H9 (cell line): ENCODE measurements around the gene GLI2. TPM values are rescaled to one million over a fixed set of nuclear protein-coding genes. Genes with fewer than 3 reads are reported as not detected.

Experiments used
- DNase-seq: peaks from one replicate; pipeline ENCODE4 v3.0.0-alpha.2; 2017
- H2AFZ ChIP-seq: one replicate; pipeline ENCODE4 v1.6.1; 2013; ENCODE audit warnings: mild to moderate bottlenecking, low read length, control low read depth, moderate library complexity
- H2AK5ac ChIP-seq: 2 replicates; pipeline ENCODE4 v1.6.1; 2013; ENCODE audit warnings: low read length, control low read depth, mixed read lengths; ENCODE audit not compliant: insufficient read length
- H2BK120ac ChIP-seq: one replicate; pipeline ENCODE4 v1.6.1; 2013; ENCODE audit warnings: low read depth, mild to moderate bottlenecking, low read length, control low read depth, inconsistent platforms; ENCODE audit not compliant: poor library complexity, severe bottlenecking
- H2BK12ac ChIP-seq: 2 replicates; pipeline ENCODE4 v1.6.1; 2013; ENCODE audit warnings: low read length, control low read depth, mixed read lengths, low read depth; ENCODE audit not compliant: insufficient read length
- H2BK15ac ChIP-seq: 2 replicates; pipeline ENCODE4 v1.6.1; 2013; ENCODE audit warnings: low read depth, low read length, control low read depth
- H2BK20ac ChIP-seq: one replicate; pipeline ENCODE4 v1.6.1; 2013; ENCODE audit warnings: low read depth, mild to moderate bottlenecking, low read length, control low read depth, inconsistent platforms; ENCODE audit not compliant: poor library complexity, severe bottlenecking
- H2BK5ac ChIP-seq: 2 replicates; pipeline ENCODE4 v1.6.1; 2013; ENCODE audit warnings: low read length, control low read depth, mixed read lengths; ENCODE audit not compliant: insufficient read length
- H3K14ac ChIP-seq: 2 replicates; pipeline ENCODE4 v1.6.1; 2013; ENCODE audit warnings: low read length, control low read depth; ENCODE audit not compliant: insufficient read depth
- H3K18ac ChIP-seq: 2 replicates; pipeline ENCODE4 v1.6.1; 2013; ENCODE audit warnings: low read depth, mild to moderate bottlenecking, mixed read lengths, low read length, control low read depth; ENCODE audit not compliant: insufficient read length
- H3K23ac ChIP-seq: 2 replicates; pipeline ENCODE4 v1.6.1; 2013; ENCODE audit warnings: low read length, control low read depth, mixed read lengths, low read depth; ENCODE audit not compliant: insufficient read length
- H3K23me2 ChIP-seq: 2 replicates; pipeline ENCODE4 v1.6.1; 2013; ENCODE audit warnings: low read depth, mild to moderate bottlenecking, mixed read lengths, low read length, control low read depth; ENCODE audit not compliant: insufficient read length, poor library complexity, severe bottlenecking
- H3K27ac ChIP-seq: 2 replicates; pipeline ENCODE4 v1.5.1; 2013; ENCODE audit warnings: low read length, control low read depth, mixed read lengths, low read depth; ENCODE audit not compliant: insufficient read length
- H3K27me3 ChIP-seq: 2 replicates; pipeline ENCODE4 v1.6.1; 2013; ENCODE audit warnings: low read length, control low read depth, inconsistent platforms; ENCODE audit not compliant: insufficient read depth
- H3K4ac ChIP-seq: 2 replicates; pipeline ENCODE4 v1.6.1; 2013; ENCODE audit warnings: low read depth, mild to moderate bottlenecking, control low read depth, inconsistent platforms, low read length, moderate library complexity
- H3K4me1 ChIP-seq: 2 replicates; pipeline ENCODE4 v1.6.1; 2013; ENCODE audit warnings: low read length, control low read depth, inconsistent platforms; ENCODE audit not compliant: insufficient read depth
- H3K4me2 ChIP-seq: 2 replicates; pipeline ENCODE4 v1.6.1; 2013; ENCODE audit warnings: low read length, control low read depth, mixed read lengths; ENCODE audit not compliant: insufficient read length, insufficient read depth
- H3K56ac ChIP-seq: 2 replicates; pipeline ENCODE4 v1.6.1; 2013; ENCODE audit warnings: low read depth, mild to moderate bottlenecking, mixed read lengths, low read length, control low read depth; ENCODE audit not compliant: insufficient read length
- H3K79me1 ChIP-seq: 2 replicates; pipeline ENCODE4 v1.6.1; 2013; ENCODE audit warnings: low read depth, mild to moderate bottlenecking, moderate library complexity, low read length, control low read depth, inconsistent platforms; ENCODE audit not compliant: insufficient read depth, poor library complexity, severe bottlenecking
- H3K79me2 ChIP-seq: 2 replicates; pipeline ENCODE4 v1.6.1; 2013; ENCODE audit warnings: low read length, control low read depth, inconsistent platforms; ENCODE audit not compliant: insufficient read depth
- H3K9ac ChIP-seq: 2 replicates; pipeline ENCODE4 v1.6.1; 2013; ENCODE audit warnings: low read length, control low read depth, mixed read lengths; ENCODE audit not compliant: insufficient read length; ENCODE audit errors: extremely low read depth
- H3K9me3 ChIP-seq: one replicate; pipeline ENCODE4 v1.6.1; 2013; ENCODE audit warnings: low read depth, low read length, inconsistent platforms; ENCODE audit not compliant: control insufficient read depth
- H3T11ph ChIP-seq: one replicate; pipeline ENCODE4 v1.6.1; 2013; ENCODE audit warnings: mild to moderate bottlenecking, low read length, control low read depth, inconsistent platforms
- H4K20me1 ChIP-seq: one replicate; pipeline ENCODE4 v1.6.1; 2013; ENCODE audit not compliant: control insufficient read depth, insufficient read length, insufficient read depth
- H4K5ac ChIP-seq: 2 replicates; pipeline ENCODE4 v1.6.1; 2013; ENCODE audit warnings: low read depth, mild to moderate bottlenecking, mixed read lengths, low read length, control low read depth; ENCODE audit not compliant: insufficient read length
- H4K8ac ChIP-seq: replicated peaks from 2 replicates; pipeline ENCODE4 v1.6.1; 2013; ENCODE audit warnings: low read length, control low read depth, mixed read lengths, low read depth; ENCODE audit not compliant: insufficient read length
- H4K91ac ChIP-seq: 2 replicates; pipeline ENCODE4 v1.6.1; 2013; ENCODE audit warnings: low read depth, mild to moderate bottlenecking, moderate library complexity, mixed read lengths, low read length, control low read depth; ENCODE audit not compliant: insufficient read length
- H3K27ac Mint-ChIP-seq, 3 experiments: 2 replicates in 2 of 3; 3 replicates in 1 of 3; pipeline ENCODE4 v1.8.0; 2020 to 2021; ENCODE audit warnings: mixed read lengths in 3 of 3, mild to moderate bottlenecking in 1 of 3, moderate library complexity in 1 of 3
- H3K27me3 Mint-ChIP-seq: 2 replicates; pipeline ENCODE4 v1.8.0; 2021; ENCODE audit warnings: low read depth, mild to moderate bottlenecking, moderate library complexity, mixed read lengths
- H3K36me3 Mint-ChIP-seq, 3 experiments: 2 replicates in 2 of 3; 3 replicates in 1 of 3; pipeline ENCODE4 v1.8.0; 2020 to 2021; ENCODE audit warnings: low read depth in 3 of 3, mixed read lengths in 3 of 3; ENCODE audit not compliant: insufficient read depth in 1 of 3
- H3K4me1 Mint-ChIP-seq, 2 experiments: 2 replicates each; pipeline ENCODE4 v1.8.0; 2020; ENCODE audit warnings: mixed read lengths in 2 of 2
- H3K4me3 Mint-ChIP-seq, 2 experiments: 2 replicates in 1 of 2; 3 replicates in 1 of 2; pipeline ENCODE4 v1.8.0; 2020 to 2021; ENCODE audit warnings: mild to moderate bottlenecking in 2 of 2, mixed read lengths in 2 of 2, moderate library complexity in 1 of 2
- H3K9me3 Mint-ChIP-seq, 2 experiments: 2 replicates in 1 of 2; 3 replicates in 1 of 2; pipeline ENCODE4 v1.8.0; 2020; ENCODE audit warnings: mild to moderate bottlenecking in 2 of 2, mixed read lengths in 2 of 2, moderate library complexity in 1 of 2
- CTCF ChIP-seq: fragments of 200-600 bp; sonication (generic); conservative IDR thresholded peaks from 3 replicates; pipeline ENCODE4 v1.8.0; 2021; ENCODE audit warnings: antibody characterized with exemption, mild to moderate bottlenecking
- WGBS: extraction: QIAGEN DNeasy Blood & Tissue Kit; methylation state at CpG from one replicate; pipeline ENCODE4 v1.1.7; 2013; ENCODE audit warnings: missing lambda C conversion rate, low lambda C conversion rate, mixed read lengths; ENCODE audit not compliant: insufficient read length; ENCODE audit errors: extremely low coverage; 5-methylcytosine and 5-hydroxymethylcytosine counted together
- total RNA-seq: library from RNA; stranded (reverse); gene quantifications from 2 replicates; pipeline ENCODE4 v1.2.1, GENCODE V29; 2021

GLI2 gene
- total RNA-seq, 1 experiment from 2014 or later: 56.7 TPM

GRCh38 chr2:120701499-120701898 is 34.2 kb upstream of the GLI2 start:
- no peak overlapping the region for H3K18ac ChIP-seq
- no peak overlapping the region for H2AK5ac ChIP-seq
- no peaks in the 10 kb centered on the region for H4K20me1 ChIP-seq
- Mint-ChIP-seq H3K27me3 (peaks cover 59% of the 10 kb centered on the region), H3K36me3 (no peaks in the 10 kb centered on the region; a peak in 2 of 7 replicates), H3K4me3 (no peak overlapping the region), H3K27ac (no peak overlapping the region), H3K9me3 (no peaks in the 10 kb centered on the region; a peak in 1 of 5 replicates), H3K4me1 (peaks cover 67 to 77% of the 10 kb centered on the region in 2 experiments)
- no peak overlapping the region for H4K91ac ChIP-seq
- H2BK12ac ChIP-seq: no peak overlapping the region
- no peak overlapping the region for H3K4ac ChIP-seq
- H3K4me1 ChIP-seq: peaks cover 2% of the 10 kb centered on the region; the same call in 1 of the 2 replicates
- no peak overlapping the region for H2BK120ac ChIP-seq
- no peak overlapping the region for H2BK5ac ChIP-seq
- H3K23ac ChIP-seq: no peak overlapping the region
- no peak overlapping the region for H3T11ph ChIP-seq
- no peaks in the 10 kb centered on the region for H3K79me2 ChIP-seq
- H3K14ac ChIP-seq: no peak overlapping the region
- no peak overlapping the region for H4K8ac ChIP-seq
- no peaks in the 10 kb centered on the region for H3K27me3 ChIP-seq
- H2AFZ ChIP-seq: no peak overlapping the region
- H3K9me3 ChIP-seq: no peaks in the 10 kb centered on the region
- no CpG with 5 or more reads among the region's 3 CpGs for WGBS
- H3K4me2 ChIP-seq: no peak overlapping the region
- H3K23me2 ChIP-seq: no peaks in the 10 kb centered on the region
- no peaks in the 10 kb centered on the region for H3K79me1 ChIP-seq
- H2BK20ac ChIP-seq: no peak overlapping the region
- no peak for DNase-seq
- no peak overlapping the region for H3K9ac ChIP-seq
- TF ChIP-seq CTCF: no peak
- no peak overlapping the region for H4K5ac ChIP-seq
- no peak overlapping the region for H2BK15ac ChIP-seq
- H3K56ac ChIP-seq: no peak overlapping the region
- no peak overlapping the region for H3K27ac ChIP-seq
